Right lobe of liver (tissue), 6 donors: ENCODE results near the gene CEP83. TPM values are rescaled to one million over a fixed set of nuclear protein-coding genes. Genes with fewer than 3 reads are reported as not detected.
"Not testable (repeated sequence)": the region's sequence is repeated elsewhere in the genome, so short reads cannot be mapped to it uniquely, and the experiment has no call there.

Source experiments
- ATAC-seq, 4 donors: fragments of 200-7000 bp; cut with Tn5 transposase; one replicate each; pipeline ENCODE4 v1.9.1; 2020; ENCODE audit warnings: mild to moderate bottlenecking in 4 of 4, moderate library complexity in 4 of 4
- DNase-seq, 3 donors: peaks; one replicate each; pipeline ENCODE4 v3.0.0-alpha.2; 2020
- H3K27ac ChIP-seq, 3 donors: fragments of 200-600 bp; one replicate each; pipeline ENCODE4 v1.8.0; 2022
- H3K27me3 ChIP-seq, 2 donors: fragments of 200-600 bp; one replicate each; pipeline ENCODE4 v1.8.0; 2022
- H3K36me3 ChIP-seq, 4 donors: fragments of 200-600 bp; sonication (generic) in 1 of 4; one replicate each; pipeline versions ENCODE4 v1.5.1 to v1.8.0; 2017 to 2022; ENCODE audit warnings: control low read depth in 1 of 4
- H3K4me1 ChIP-seq, 4 donors: fragments of 200-600 bp; sonication (generic) in 1 of 4; one replicate each; pipeline versions ENCODE4 v1.5.1 to v1.8.0; 2017 to 2022; ENCODE audit warnings: control low read depth in 1 of 4
- H3K4me3 ChIP-seq, 3 donors: fragments of 200-600 bp; one replicate each; pipeline ENCODE4 v1.8.0; 2022
- H3K9me3 ChIP-seq, 4 donors: fragments of 200-600 bp; sonication (generic) in 1 of 4; one replicate each; pipeline versions ENCODE4 v1.5.1 to v1.8.0; 2017 to 2022; ENCODE audit warnings: control low read depth in 1 of 4
- POLR2A ChIP-seq: fragments of 450-650 bp; IDR thresholded peaks from one replicate; pipeline ENCODE4 v1.6.1; 2017; ENCODE audit warnings: antibody characterized with exemption, mild to moderate bottlenecking
- WGBS: methylation state at CpG from one replicate; pipeline ENCODE4 v1.1.6; 2018; ENCODE audit warnings: low coverage, low lambda C conversion rate; ENCODE audit not compliant: insufficient coverage; ENCODE audit errors: missing lambda C conversion rate; 5-methylcytosine and 5-hydroxymethylcytosine counted together
- intact Hi-C, 2 donors: fragments of 100-400 bp; cut with DNase I; formaldehyde crosslinking; loops; one replicate each; pipeline versions ENCODE4 v1.11.2 to v1.14.1; 2022
- total RNA-seq, 6 experiments: library from RNA; depleted of rRNA in 2 of 6; stranded (reverse); fragments of >200 nt in 2 of 6; fragmentation: NEBNext Ultra II Directional in 3 of 6; extraction: Animal tissue kit (Norgen Biotek cat#: 25700) in 3 of 6; gene quantifications; one replicate each; pipeline versions ENCODE4 v1.1.0 to v1.2.4, GENCODE V29; 2016 to 2023
- TF ChIP-seq, protein P1 (sequence below), 4 donors: fragments of 200-600 bp in 3 of 4; fragments of 450-650 bp in 1 of 4; IDR thresholded peaks; one replicate each; pipeline versions ENCODE4 v1.5.1 to v1.8.0; 2016 to 2022; ENCODE audit warnings: antibody characterized with exemption in 4 of 4, mild to moderate bottlenecking in 2 of 4
- donor health status: DM: no; HTN: yes; CAD: no.
- donor health status: DM: no; HTN: no; CAD: no.
- donor health status: DM: no; HTN: no; CAD: no.
- donor health status: DM: no; HTN: yes; CAD: no.
- donor health status: DM: no; HTN: yes; CAD: no.

Gene CEP83
- total RNA-seq, 6 experiments from 2014 or later = 4.2 to 9.5 (median 6.4) TPM

DNA sequence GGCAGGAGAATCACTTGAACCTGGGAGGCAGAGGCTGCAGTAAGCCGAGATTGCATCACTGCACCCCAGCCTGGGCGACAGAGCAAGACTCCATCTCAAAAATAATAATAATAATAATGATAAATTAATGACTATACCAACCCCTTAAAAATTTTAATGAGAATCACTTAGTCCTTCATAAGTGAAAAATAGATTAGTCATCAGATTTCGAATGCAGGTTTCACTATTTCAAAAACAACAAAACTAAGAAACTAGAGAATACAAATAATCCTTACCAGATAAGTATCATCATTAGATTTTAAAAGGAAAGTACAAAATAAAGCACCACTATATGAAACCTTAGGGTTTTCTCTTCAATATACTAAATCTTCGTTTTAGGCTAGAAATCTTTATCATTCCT is 62.3 kb downstream of the CEP83 start:
- intact Hi-C loops = no loop called here
- no peaks in the 10 kb centered on the region for H3K36me3 ChIP-seq
- no peak for DNase-seq
- TF ChIP-seq POLR2A = no peak
- TF ChIP-seq, protein P1, sequence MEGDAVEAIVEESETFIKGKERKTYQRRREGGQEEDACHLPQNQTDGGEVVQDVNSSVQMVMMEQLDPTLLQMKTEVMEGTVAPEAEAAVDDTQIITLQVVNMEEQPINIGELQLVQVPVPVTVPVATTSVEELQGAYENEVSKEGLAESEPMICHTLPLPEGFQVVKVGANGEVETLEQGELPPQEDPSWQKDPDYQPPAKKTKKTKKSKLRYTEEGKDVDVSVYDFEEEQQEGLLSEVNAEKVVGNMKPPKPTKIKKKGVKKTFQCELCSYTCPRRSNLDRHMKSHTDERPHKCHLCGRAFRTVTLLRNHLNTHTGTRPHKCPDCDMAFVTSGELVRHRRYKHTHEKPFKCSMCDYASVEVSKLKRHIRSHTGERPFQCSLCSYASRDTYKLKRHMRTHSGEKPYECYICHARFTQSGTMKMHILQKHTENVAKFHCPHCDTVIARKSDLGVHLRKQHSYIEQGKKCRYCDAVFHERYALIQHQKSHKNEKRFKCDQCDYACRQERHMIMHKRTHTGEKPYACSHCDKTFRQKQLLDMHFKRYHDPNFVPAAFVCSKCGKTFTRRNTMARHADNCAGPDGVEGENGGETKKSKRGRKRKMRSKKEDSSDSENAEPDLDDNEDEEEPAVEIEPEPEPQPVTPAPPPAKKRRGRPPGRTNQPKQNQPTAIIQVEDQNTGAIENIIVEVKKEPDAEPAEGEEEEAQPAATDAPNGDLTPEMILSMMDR (IDR thresholded peaks at IDR 0.05) = no peak
- no peak overlapping the region for H3K27ac ChIP-seq
- WGBS = 86% methylated on average over 3 of the region's 4 CpGs
- no peaks in the 10 kb centered on the region for H3K27me3 ChIP-seq
- H3K9me3 ChIP-seq = no peaks in the 10 kb centered on the region
- no peak overlapping the region for H3K4me3 ChIP-seq
- no peaks in the 10 kb centered on the region for H3K4me1 ChIP-seq
- no peak for ATAC-seq

DNA sequence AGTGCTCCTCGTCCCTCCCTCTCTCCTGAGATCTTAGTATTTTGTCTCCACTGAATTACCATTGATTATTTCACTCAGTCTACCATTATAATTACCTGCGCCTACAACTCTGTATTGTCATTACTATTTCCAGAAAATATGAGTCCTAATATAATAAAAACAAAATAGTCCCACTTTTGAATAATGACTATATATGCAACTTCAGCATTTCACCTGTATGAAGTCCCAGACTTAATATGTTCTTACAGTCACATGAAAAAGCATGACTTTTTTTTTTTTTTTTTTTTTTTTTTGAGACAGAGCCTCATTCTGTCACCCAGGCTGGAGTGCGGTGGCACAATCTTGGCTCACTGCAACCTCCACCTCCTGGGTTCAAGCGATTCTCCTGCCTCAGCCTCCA is 63.7 kb downstream of the CEP83 start:
- H3K4me1 ChIP-seq, ATAC-seq, H3K27me3 ChIP-seq, DNase-seq, H3K27ac ChIP-seq, intact Hi-C loops, H3K4me3 ChIP-seq, H3K9me3 ChIP-seq, H3K36me3 ChIP-seq: not testable (repeated sequence)
- WGBS = 88% methylated on average over 4 of the region's 4 CpGs

DNA sequence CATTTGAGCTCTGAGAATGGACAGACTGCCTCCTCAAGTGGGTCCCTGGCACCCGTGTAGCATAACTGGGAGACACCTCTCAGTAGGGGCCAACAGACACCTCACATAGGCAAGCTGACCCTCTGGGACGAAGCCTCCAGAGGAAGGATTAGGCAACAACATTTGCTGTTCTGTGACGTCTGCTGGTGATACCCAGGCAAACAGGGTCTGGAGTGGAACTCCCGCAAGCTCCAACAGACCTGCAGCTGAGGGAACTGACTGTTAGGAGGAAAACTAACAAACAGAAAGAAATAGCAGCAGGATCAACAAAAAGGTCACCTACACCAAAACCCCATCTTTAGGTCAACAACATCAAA is 69.6 kb downstream of the CEP83 start:
- ATAC-seq (no peak), DNase-seq (no peak)
- intact Hi-C loops = no loop called here
- H3K4me3 ChIP-seq = no peak overlapping the region
- no peak overlapping the region for H3K27ac ChIP-seq
- H3K4me1 ChIP-seq = peaks cover 0 to 12% (median 2%) of the 10 kb centered on the region in 4 donors
- 100% methylated on average over 1 of the region's 4 CpGs for WGBS
- no peaks in the 10 kb centered on the region for H3K9me3 ChIP-seq
- TF ChIP-seq, protein P1 (IDR thresholded peaks at IDR 0.05) = no peak
- no peak for TF ChIP-seq POLR2A
- no peaks in the 10 kb centered on the region for H3K27me3 ChIP-seq
- H3K36me3 ChIP-seq = no peaks in the 10 kb centered on the region

DNA sequence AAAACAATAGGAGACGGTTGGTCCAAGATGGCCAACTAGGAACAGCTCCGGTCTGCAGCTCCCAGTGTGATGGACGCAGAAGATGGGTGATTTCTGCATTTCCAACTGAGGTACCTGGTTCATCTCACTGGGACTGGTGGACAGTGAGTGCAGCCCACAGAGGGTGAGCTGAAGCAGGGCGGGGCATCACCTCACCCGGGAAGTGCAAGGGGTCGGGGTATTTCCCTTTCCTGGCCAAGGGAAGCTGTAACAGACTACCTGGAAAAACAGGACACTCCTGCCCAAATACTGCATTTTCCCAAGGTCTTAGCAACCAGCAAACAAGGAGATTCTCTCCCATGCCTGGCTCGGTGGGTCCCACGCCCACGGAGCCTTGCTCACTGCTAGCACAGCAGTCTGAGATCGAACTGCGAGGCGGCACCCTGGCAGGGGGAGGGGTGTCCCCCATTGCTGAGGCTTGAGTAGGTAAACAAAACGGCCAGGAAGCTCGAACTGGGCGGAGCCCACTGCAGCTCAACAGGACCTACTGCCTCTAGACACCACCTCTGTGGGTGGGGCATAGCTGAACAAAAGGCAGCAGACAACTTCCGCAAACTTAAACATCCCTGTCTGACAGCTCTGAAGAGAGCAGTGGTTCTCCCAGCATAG is 70.1 kb downstream of the CEP83 start:
- 72% methylated on average over 6 of the region's 16 CpGs for WGBS
- H3K4me3 ChIP-seq, DNase-seq, H3K9me3 ChIP-seq, H3K27ac ChIP-seq, H3K27me3 ChIP-seq, ATAC-seq, intact Hi-C loops, H3K36me3 ChIP-seq: not testable (repeated sequence)
- H3K4me1 ChIP-seq = peaks cover 0 to 12% (median 2%) of the 10 kb centered on the region in 4 donors

DNA sequence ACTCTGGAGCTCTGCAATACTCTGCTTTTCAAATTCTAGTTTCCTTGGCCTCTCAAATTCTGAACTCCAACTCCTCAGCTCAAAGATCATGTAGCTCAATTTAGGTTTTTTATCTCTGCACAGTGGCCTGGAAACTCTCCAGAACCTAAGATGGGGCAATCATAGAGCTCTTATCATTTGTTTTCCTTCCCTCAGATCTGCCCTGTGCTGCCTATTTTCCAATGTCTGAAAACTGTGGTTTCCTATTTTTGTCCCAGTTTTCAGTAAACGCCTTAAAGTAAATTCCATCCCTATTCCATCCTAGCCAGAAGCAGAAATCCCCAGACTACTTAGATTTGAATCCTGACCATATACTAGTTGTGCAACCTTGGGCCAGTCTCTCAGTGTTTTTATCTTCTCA is 73.2 kb downstream of the CEP83 start:
- Histone ChIP-seq H3K27ac (peak overlapping the region in 1 of 3 donors; percentile 17), H3K27me3 (no peaks in the 10 kb centered on the region), H3K9me3 (no peaks in the 10 kb centered on the region), H3K4me3 (no peak overlapping the region), H3K4me1 (peaks cover 0 to 12% (median 2%) of the 10 kb centered on the region in 4 donors), H3K36me3 (no peaks in the 10 kb centered on the region)
- intact Hi-C loops = no loop called here
- ATAC-seq = peak; percentile 91 to 97 (median 92)
- WGBS = 25% methylated on average over 1 of the region's 1 CpG
- no peak for TF ChIP-seq POLR2A
- TF ChIP-seq, protein P1 (IDR thresholded peaks at IDR 0.05) = no peak
- DNase-seq = peak in 1 of 3 donors; percentile 73

DNA sequence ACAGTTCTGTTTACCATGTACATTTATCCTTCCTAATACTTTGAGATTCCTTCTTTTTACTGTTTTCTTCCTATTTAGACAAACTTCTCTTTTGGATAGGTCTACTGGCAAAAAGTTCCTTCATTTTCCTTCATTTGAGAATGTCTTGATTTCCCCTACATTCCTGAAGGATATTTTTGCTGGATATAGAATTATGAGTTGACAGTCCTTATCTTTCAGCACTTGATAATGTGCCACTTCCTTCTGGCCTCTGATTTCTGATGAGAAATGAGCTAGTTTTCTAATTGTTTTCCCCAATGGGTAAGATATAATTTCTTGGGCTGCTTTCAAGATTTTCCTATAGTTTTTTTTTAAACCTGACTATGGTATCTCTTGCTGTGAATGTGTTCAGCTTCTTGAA is 75.6 kb downstream of the CEP83 start:
- no peaks in the 10 kb centered on the region for H3K27me3 ChIP-seq
- H3K4me3 ChIP-seq = no peak overlapping the region
- ATAC-seq (no peak), DNase-seq (no peak)
- no peaks in the 10 kb centered on the region for H3K36me3 ChIP-seq
- intact Hi-C loops = no loop called here
- no peak overlapping the region for H3K27ac ChIP-seq
- H3K4me1 ChIP-seq = peaks cover 0 to 12% (median 2%) of the 10 kb centered on the region in 4 donors
- TF ChIP-seq, protein P1 (IDR thresholded peaks at IDR 0.05) = no peak
- no peak for TF ChIP-seq POLR2A
- H3K9me3 ChIP-seq = no peaks in the 10 kb centered on the region
